Right ventricle myocardium superior (tissue), 1 donor: ENCODE measurements around the gene TOR1B. TPM values are rescaled to one million over a fixed set of nuclear protein-coding genes. Genes with fewer than 3 reads are reported as not detected.

Source experiments
- ATAC-seq: fragments of 200-7000 bp; cut with Tn5 transposase; one replicate; pipeline ENCODE4 v1.9.1; 2020; ENCODE audit warnings: mild to moderate bottlenecking; ENCODE audit not compliant: poor library complexity
- DNase-seq: peaks from one replicate; pipeline ENCODE4 v3.0.0-alpha.2; 2020
- intact Hi-C: fragments of 100-400 bp; cut with DNase I; formaldehyde crosslinking; loops from one replicate; pipeline ENCODE4 v1.11.2; 2022
- total RNA-seq: library from RNA; stranded (reverse); fragmentation: NEBNext Ultra II Directional; extraction: Animal tissue kit (Norgen Biotek cat#: 25700); gene quantifications from one replicate; pipeline ENCODE4 v1.2.1, GENCODE V29; 2021
- donor health status: DM: no; HTN: yes; CAD: no; lungs with severe emphysema.

Gene TOR1B
- total RNA-seq, 1 donor from 2014 or later: 10.0 TPM

DNA sequence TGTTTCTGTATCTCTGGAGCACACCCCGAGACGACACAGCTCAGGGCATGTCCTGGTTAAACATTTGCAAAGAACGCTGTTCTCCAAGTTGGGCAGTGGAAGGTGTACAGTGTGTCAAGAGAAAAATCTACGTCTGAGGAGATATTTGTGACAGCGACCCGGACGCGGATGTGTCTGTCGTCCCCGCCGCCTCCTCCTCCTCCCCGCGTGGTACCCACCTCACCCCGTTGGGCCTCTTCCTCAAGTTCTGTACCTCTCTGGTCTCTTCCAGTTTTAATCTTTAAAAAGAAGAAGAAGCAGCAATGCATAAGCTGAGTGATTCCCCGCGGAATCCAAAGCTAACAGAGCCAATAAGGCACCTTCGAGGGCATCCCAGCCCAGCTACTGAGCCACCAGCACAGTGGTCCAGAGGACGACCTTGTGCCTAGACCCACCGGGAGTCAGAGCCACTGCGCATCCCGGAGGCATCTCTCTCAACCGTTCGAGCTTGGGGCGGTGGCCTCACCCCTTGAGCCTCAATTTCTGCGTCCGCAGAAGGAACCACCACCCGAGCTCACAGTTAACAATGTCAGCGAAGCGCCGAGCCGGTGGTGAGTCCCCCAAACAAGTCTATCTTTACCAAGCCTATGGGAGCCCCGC is 31.6 kb downstream of the TOR1B start:
- ATAC-seq (peak; percentile 27), DNase-seq (no peak)
- intact Hi-C loops: no loop called here

DNA sequence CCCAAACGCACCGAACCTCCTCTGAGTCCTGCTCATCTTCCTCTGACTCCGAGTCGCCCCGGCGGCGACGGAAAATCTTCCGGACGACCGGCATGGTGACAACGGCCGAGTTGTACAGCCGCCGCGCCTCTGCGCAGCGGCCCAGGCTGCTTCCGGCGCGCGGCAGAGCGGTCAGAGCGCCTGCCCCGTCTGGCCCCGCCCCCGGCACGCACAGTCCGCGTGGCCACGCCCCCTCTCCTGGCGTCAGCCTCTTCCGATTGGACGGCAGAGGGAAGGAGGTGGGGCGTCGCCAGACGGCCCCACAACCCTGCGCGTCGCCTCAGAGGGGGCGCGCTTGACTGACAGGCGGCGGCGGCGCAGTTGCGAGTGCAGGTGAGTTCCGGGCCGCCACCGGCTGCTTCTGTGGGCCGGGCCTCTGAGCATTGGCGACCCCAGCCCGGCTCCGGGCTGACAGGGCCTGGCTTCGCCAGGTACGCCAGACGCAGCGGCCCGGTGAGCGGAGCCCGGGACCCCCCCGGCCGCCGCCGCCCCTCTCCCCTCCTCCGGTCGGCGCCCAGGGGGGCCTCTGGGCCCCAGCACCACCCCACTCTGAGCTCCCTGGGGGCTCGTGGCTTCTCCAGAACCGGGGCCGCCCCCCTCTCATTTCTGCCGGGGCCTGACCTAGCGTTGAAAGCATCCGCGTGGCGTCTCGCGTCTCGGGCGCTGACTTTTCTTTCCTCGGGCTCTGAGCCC is 32.3 kb downstream of the TOR1B start, which contains the start of the genes C9orf78 and USP20:
Gene C9orf78, minus strand, starts transcription at position 148 of the 732 bp plus-strand sequence. Its CDS starts 54 bp downstream, at position 94.
Gene USP20, plus strand, starts transcription at position 331 of the 732 bp plus-strand sequence. CDS start 17,098 bp downstream, outside the sequence.
- ATAC-seq: peak; percentile 99
- DNase-seq: peak; percentile 97
- intact Hi-C loops: no loop called here

DNA sequence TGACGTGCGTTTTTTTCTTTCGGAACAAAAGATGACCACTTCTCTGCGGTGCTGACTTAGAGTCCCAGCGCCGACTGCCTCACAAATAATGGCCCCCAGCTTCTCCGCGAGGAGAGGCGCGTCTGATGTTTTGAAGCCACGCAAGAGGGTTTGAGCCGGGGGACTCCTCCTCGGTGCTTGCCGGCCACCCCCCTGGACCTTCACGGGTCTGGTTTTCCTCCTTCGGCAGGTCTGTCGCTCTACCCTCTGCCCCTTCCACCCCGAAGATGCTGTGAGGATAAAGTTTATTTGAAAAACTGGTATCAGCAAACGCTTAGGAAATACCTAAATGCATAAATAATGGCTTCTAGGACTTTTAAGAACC is 32.9 kb downstream of the TOR1B start:
- DNase-seq (no peak), ATAC-seq (no peak)
- intact Hi-C loops: no loop called here

DNA sequence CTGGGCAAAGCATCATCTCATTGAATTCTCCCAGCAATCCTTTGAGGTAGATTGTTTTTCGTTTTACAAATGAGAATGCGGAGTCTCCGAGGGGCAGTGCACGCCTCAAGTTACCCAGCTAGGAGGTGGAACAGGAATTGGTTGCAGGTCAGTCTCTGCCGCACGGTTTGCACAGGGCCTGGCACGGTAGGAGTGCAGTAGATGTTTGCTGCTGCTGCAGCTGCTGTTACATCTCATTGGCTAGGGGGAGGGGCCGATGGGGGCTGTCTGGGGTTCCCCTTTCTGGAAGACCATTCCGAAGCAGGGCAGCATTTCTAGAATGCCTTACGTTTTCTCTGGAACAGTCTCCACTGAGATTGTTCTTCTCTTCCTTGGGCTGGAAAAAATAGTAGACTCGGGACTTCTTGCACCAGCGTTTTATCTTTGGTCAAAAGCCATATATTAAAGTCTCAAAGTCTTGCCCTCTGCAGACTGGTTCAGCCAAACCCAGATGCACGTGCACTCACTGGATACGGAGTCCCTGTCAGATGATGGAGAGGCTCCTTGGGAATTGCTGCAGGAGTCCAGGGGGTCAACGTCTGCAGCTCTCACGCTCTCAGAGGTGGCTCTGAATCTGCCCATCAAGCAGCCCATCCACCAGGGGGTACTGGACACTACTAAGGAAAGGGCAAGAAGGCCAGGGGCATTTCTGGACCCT is 33.5 kb downstream of the TOR1B start:
- intact Hi-C loops: no loop called here
- ATAC-seq (no peak), DNase-seq (no peak)

DNA sequence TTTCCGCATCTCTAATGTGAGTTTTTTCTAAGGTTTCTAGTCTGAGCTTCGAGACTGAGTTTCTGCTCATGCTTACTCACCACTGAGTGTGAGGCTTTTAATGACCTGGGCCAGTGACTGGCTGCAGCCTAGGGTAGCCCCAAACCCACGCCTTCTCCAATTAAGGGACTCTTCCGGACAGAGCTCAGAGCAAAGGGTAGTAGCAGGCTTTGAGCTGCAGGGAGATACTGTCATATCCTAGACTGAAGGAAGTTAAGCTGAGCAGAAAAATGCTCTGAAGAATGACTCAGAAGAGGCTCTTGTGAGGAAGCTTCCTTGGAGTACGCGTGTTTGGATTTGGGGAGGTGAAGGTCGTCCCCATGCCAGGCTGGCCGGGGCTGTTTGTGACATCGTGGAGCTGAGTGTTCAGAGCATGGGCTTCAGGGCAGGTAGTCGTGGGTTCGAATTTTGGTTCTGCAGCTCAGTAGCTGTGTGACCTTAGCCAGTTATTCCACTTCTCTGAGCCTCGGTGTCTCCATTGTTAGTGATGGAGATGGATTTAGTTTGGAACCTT is 35.8 kb downstream of the TOR1B start:
- DNase-seq (no peak), ATAC-seq (no peak)
- intact Hi-C loops: no loop called here

DNA sequence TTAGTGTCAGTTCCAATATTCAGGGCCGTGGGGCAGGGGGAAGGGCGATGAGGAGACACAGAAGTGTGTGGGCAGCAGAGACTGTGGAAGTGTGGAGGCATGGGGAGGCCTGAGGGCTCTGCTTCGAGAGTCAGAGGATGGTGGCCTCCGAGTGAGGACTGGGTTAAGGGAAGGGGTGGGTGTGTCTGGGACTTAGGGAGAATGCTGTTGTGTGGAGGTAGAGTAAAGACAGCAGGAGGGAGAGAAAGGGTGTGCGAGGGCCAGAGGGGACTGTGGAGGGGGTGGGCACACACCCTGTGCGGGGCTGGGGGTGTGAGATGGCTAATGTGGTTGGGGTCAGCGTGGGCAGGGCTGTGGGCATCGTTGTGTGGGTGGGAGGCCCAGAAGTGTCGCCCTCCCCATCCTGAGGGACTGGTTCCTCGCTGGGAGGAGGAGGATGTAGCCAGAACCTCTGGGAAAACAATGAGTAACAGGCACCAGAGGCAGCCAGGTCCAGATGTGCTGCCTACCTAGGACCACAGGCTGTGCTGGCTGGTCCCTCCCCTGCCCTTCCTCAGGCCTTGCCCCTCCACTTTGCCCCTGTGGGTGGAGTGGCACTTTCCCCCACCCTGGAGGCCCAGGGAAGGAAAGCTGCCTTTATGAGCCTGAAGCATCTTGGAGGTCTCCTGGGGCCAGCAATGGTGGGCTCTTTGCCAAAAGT is 36.5 kb downstream of the TOR1B start:
- DNase-seq: no peak
- ATAC-seq: no peak
- intact Hi-C loops: no loop called here

DNA sequence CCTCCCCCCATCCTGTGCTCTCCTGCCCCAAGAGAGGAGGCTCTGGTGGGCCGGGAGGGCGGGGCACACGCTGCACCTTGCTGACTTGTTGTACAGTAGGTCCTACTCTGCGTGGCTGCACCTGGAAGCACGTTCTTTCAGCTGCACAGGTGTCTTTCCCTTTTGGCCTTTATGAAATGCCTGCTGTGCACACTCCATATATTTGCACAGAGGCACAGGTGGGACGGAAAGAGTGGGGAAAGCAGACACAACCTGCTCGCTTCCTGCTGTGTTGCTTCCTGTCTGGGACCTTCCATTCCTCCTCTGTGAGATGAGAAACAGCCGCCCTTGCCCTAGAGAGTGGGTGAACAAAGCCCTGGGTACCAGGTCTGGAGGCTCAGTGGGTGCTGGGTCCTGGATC is 37.0 kb downstream of the TOR1B start:
- ATAC-seq (no peak), DNase-seq (no peak)
- intact Hi-C loops: no loop called here

DNA sequence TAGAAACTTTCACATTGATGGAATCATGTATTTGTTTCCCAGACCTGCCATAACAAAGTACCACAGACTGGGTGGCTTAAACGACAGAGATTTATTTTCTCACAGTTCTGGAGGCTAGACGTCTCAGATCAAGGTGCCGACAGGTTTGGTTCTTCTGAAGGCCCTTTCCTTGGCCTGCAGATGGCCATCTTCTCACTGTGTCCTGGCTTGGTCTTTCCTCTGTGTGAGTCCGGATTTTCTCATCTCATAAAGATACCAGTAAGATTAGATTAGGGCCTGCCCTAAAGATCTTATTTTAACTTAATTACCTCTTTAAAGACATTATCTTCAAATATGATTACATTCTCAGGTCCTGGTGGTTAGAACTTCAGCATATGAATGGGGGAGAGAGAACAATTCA is 38.1 kb downstream of the TOR1B start:
- no peak for DNase-seq
- intact Hi-C loops: no loop called here

DNA sequence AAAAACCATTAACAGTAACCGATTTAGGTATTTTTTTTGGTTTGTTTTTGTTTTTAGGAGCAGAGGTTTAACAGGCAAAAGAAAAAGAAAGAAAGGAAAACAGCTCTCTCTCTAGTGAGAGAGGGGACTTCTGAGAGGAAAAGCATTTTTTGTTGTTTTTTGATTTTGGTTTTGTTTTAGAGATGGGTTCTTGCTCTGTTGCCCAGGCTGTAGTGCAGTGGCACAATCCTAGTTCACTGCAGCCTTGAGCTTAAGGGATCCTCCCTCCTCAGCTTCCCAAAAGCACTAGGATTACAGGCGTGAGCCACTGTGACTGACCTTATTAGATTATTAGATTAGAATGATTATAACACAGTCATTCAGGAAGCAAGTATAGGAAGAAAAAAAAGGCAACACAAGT is 42.4 kb downstream of the TOR1B start:
- DNase-seq (no peak), ATAC-seq (no peak)

More for the DNA sequence above, 38.1 kb downstream of the TOR1B start:
- ATAC-seq: no peak

DNA sequence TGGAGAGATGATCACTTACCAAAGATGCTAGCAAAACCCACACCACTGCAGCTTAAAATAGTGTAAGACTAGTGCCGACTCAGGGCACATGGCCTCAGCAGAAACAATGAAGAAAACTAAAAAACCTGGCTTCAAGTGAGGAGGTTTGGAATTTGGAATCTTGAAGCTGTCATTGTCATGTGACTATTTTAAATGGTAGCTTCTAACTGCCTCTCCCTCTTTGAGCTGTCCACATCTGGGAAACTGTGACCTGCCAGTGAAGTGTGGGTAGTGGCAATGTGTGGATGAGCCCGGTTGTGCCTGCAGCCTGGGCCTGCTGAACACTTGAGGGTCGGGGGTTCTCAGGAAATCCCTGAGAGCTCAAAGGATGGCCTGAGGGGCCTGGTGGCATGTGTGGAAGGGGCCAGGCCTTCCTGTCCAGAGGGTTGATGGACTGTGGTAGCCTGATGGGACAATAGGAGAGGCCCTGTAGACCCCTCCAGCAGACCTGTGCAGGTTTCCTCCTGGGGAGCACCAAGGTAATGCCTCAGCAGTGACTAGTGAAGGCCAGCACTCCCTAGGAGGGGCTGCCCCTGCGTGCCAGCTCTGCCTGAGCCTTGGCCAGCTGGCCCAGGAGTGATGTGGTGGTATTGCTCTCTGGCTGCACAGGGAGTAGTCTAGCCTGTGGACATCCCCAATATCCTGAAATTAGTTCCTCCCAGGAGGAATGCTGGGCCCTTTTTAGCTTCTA is 45.9 kb downstream of the TOR1B start:
- DNase-seq (no peak), ATAC-seq (no peak)
- intact Hi-C loops: no loop called here

More for the DNA sequence above, 42.4 kb downstream of the TOR1B start:
- intact Hi-C loops: no loop called here

DNA sequence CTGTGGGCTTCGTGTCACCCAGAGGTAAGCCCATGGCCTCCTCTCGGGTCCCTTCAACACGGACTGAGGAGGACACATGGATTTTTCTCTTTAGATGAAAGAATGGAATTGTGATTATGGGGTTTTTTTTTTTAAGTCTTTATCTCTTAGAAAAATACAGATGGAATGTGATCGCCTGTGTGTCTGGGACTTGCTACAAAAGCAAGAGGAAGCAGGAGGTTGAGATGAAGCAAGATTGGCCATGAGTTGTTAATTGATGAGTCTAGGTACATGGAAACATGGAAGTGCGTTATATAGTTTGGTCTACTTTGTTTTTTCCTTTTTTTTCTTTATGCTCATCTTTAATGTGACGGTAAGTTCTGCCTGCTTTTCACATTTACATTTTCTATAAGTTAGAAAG is 46.9 kb downstream of the TOR1B start:
- intact Hi-C loops: no loop called here
- no peak for ATAC-seq
- DNase-seq: no peak

DNA sequence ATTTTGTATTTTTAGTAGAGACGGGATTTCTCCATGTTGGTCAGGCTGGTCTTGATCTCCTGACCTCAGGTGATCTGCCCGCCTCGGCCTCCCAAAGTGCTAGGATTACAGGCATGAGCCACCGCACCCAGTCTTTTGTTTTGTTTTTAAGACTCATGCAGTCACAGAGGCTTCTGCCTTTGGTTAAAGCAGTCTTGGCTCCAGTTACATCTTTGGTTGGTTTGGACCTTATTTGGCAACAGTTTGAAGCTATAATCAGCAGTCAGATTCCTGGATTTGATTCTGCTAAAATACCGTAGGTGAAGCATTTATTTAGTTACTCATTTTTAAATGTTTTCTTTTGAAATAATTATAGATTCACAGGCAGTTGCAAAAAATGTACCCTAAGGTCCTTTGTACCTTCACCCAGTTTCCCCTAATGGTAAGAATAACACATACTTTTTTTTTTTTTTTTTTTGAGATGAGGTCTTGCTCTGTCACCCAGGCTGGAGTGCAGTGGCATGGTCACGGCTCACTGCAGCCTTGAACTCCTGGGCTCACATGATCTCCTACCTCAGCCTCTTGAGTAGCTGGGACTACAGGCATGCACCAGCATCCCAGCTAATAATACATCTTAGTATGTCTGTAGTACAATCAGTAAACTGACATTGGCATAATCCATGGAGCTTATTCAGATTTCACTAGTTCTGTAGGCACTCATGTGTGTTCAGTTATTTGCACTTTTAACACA is 48.0 kb downstream of the TOR1B start:
- ATAC-seq: no peak
- intact Hi-C loops: no loop called here
- no peak for DNase-seq

DNA sequence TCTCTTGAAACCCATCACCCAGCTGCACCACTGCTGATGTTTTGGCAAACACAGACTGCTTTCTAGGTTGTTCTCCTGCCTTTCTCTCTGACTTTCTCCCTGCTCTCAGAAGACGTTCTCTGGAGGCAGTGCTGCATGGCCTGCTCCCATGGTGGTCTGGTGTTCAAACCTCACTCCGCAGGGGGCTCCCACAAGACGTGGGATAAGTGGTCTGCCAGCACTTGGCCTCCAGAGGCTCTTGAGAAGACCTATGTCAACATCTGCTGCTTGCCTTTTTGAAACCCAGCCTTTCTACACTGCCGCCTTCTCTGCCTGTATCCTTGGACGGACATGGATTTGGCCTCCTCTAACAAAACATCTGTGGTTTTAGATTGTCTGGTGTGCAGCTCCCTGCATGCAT is 48.8 kb downstream of the TOR1B start:
- DNase-seq (no peak), ATAC-seq (no peak)
- intact Hi-C loops: no loop called here

DNA sequence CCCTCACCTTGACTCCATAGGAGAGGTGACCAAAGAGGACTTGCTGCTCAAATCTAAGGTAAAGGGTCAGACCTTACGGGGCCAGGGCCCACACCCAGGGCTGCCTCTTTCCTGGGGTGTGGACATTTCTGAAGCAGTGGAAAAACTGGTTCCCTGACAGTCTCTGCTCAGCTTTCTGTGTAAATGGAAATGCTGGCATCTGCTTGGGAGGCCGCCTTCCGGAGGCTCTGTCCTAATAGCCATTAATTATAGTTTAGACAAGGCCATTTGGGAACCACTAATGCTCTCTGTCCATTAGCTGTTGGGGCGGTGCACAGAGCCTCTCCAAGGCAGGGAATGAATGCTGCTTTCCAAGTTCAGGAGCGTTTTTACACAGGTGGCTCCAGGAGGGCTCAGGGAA is 49.6 kb downstream of the TOR1B start:
- intact Hi-C loops: no loop called here
- DNase-seq (no peak), ATAC-seq (no peak)

DNA sequence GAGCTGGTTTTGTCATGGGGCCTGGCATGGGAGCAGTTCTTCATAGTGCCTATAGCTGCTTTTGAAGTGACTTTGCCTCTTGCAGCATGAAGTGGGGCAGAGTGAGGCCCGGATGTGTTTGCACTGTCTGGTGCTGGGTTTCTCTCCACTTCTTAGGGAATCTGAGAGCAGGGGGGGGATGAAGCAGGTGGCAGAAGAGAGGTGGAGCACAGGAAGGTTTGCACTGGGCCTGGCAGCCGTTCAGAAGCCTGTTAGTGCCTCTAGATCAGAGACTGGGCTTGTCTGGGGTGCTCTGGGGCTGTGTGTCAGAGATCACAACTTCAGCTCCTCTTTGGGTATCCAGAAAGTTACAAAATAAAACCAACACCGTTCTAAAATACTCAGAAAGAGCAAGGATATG is 50.6 kb downstream of the TOR1B start:
- intact Hi-C loops: no loop called here
- DNase-seq (no peak), ATAC-seq (no peak)

DNA sequence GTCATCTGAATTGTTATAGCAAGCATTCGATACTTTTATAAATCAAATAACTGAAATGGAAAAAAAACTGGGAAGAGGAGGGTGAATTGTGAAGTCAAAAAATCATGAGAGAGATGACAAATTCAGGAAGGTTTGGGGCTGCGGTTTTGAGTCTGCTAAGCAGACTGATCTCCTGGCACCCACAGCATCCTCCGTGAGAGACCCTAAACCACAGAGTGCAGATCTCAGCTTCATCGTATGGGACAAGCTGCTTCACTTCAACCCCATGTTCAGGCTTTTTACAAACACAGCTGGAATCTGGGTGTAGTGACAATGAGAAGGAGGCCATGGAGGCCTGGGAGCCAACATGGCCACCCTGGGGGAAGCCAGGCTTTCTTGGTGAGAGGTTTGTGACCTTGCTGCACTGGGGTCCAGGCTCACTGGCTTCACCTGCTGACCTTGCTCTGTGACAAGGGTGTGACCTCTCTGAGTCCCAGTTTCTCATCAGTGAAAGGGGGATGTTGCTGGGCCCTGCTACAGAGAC is 51.7 kb downstream of the TOR1B start:
- intact Hi-C loops: no loop called here
- DNase-seq (no peak), ATAC-seq (no peak)

DNA sequence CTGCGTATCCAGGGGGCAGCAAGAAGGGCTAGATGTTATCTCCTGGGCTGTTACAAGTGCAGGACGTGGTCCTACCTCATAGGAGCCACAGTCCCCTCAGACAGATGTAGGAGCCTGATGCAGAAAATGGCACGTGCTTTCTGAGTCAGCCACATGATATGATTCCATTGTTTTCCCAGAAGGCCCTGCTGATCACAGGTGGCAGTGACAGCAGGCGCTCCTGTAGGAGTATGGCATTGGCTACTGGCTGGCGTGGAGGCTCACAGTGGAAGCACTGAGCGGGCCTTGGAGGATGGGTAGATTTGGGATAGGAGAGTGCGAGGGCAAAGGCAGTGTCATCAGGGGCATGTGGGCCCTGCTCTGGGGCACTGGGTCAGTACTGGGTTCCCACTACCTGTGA is 54.2 kb downstream of the TOR1B start:
- no peak for DNase-seq
- ATAC-seq: no peak
- intact Hi-C loops: no loop called here
